ENCODE measurements around the gene LIPK.

GRCh38 chr10:88744002-88744401 lies 38.0 kb downstream of the LIPK start:
- TF ChIP-seq CTCF (IDR thresholded peaks at IDR 0.05) (no peak), POLR2A (IDR thresholded peaks at IDR 0.05) (no peak)

All from thyroid gland (tissue), 4 donors.